Measurements from ENCODE around the gene ATE1.
"Not testable (repeated sequence)": the region's sequence is repeated elsewhere in the genome, so short reads cannot be mapped to it uniquely, and the experiment has no call there.

The ATE1 gene

GRCh38 chr10:121831777-121832176 lies 96.1 kb downstream of the ATE1 start:
- no peak for DNase-seq (ENCODE audit: low read depth)

GRCh38 chr10:121831237-121831636 lies 96.6 kb downstream of the ATE1 start:
- DNase-seq (ENCODE audit: low read depth): no peak

GRCh38 chr10:121830101-121830500 lies 97.7 kb downstream of the ATE1 start:
- DNase-seq (ENCODE audit: low read depth): no peak

- DNase-seq (ENCODE audit: low read depth): no peak
Observed at GRCh38 chr10:121828045-121828444, 99.8 kb downstream of the ATE1 start.

GRCh38 chr10:121826773-121827172 lies 101.1 kb downstream of the ATE1 start:
- DNase-seq (ENCODE audit: low read depth): not testable (repeated sequence)

- no peak for DNase-seq (ENCODE audit: low read depth)
Observed at GRCh38 chr10:121823993-121824463, 103.8 kb downstream of the ATE1 start.

GRCh38 chr10:121822724-121823123 lies 105.1 kb downstream of the ATE1 start:
- DNase-seq (ENCODE audit: low read depth): no peak

GRCh38 chr10:121822180-121822579 lies 105.7 kb downstream of the ATE1 start:
- no peak for DNase-seq (ENCODE audit: low read depth)

- no peak for DNase-seq (ENCODE audit: low read depth)
Observed at GRCh38 chr10:121819049-121819448, 108.8 kb downstream of the ATE1 start.

- DNase-seq (ENCODE audit: low read depth): no peak
Observed at GRCh38 chr10:121818599-121818998, 109.2 kb downstream of the ATE1 start.

- DNase-seq (ENCODE audit: low read depth): no peak
Observed at GRCh38 chr10:121816197-121816596, 111.6 kb downstream of the ATE1 start.

GRCh38 chr10:121813857-121814256 lies 114.0 kb downstream of the ATE1 start:
- no peak for DNase-seq (ENCODE audit: low read depth)

GRCh38 chr10:121813211-121813815 lies 114.5 kb downstream of the ATE1 start:
- DNase-seq (ENCODE audit: low read depth): no peak

GRCh38 chr10:121812031-121812430 lies 115.8 kb downstream of the ATE1 start:
- DNase-seq (ENCODE audit: low read depth): no peak

- DNase-seq (ENCODE audit: low read depth): no peak
Observed at GRCh38 chr10:121811386-121811785, 116.4 kb downstream of the ATE1 start.

GRCh38 chr10:121808835-121809234 lies 119.0 kb downstream of the ATE1 start:
- DNase-seq (ENCODE audit: low read depth): no peak

- DNase-seq (ENCODE audit: low read depth): no peak
Observed at GRCh38 chr10:121804460-121804859, 123.4 kb downstream of the ATE1 start.

- DNase-seq (ENCODE audit: low read depth): no peak
Observed at GRCh38 chr10:121803611-121804010, 124.2 kb downstream of the ATE1 start.

GRCh38 chr10:121800831-121801230 lies 127.0 kb downstream of the ATE1 start:
- no peak for DNase-seq (ENCODE audit: low read depth)

GRCh38 chr10:121800146-121800545 lies 127.7 kb downstream of the ATE1 start:
- no peak for DNase-seq (ENCODE audit: low read depth)

- DNase-seq (ENCODE audit: low read depth): no peak
Observed at GRCh38 chr10:121797490-121797889, 130.3 kb downstream of the ATE1 start.

- no peak for DNase-seq (ENCODE audit: low read depth)
Observed at GRCh38 chr10:121796342-121796741, 131.5 kb downstream of the ATE1 start.

- no peak for DNase-seq (ENCODE audit: low read depth)
Observed at GRCh38 chr10:121792198-121792597, 135.6 kb downstream of the ATE1 start.

GRCh38 chr10:121791761-121792160 lies 136.1 kb downstream of the ATE1 start:
- DNase-seq (ENCODE audit: low read depth): no peak

All from activated T-cell treated with anti-CD3 and anti-CD28 coated beads for 1 hour (primary cell).